Measurements from ENCODE around the gene TEX2. TPM values are rescaled to one million over a fixed set of nuclear protein-coding genes. Genes with fewer than 3 reads are reported as not detected.

Gene TEX2
- total RNA-seq, 1 donor from 2014 or later, result 77.0 TPM

- DNase-seq (ENCODE audit: low spot score), result no peak
Measured at GRCh38 chr17:64162554-64162953, 100.5 kb downstream of the TEX2 start.

GRCh38 chr17:64161380-64162176, 101.5 kb downstream of the TEX2 start:
- DNase-seq (ENCODE audit: low spot score), result no peak

- DNase-seq (ENCODE audit: low spot score), result no peak
Measured at GRCh38 chr17:64160378-64160777, 102.7 kb downstream of the TEX2 start.

GRCh38 chr17:64158831-64159590, 104.0 kb downstream of the TEX2 start:
- DNase-seq (ENCODE audit: low spot score), result no peak

- DNase-seq (ENCODE audit: low spot score), result no peak
Measured at GRCh38 chr17:64158406-64158805, 104.7 kb downstream of the TEX2 start.

GRCh38 chr17:64157669-64158180, 105.3 kb downstream of the TEX2 start:
- DNase-seq (ENCODE audit: low spot score), result no peak

GRCh38 chr17:64156670-64157069, 106.4 kb downstream of the TEX2 start:
- no peak for DNase-seq (ENCODE audit: low spot score)

- DNase-seq (ENCODE audit: low spot score), result no peak
Measured at GRCh38 chr17:64155751-64156544, 107.1 kb downstream of the TEX2 start.

GRCh38 chr17:64155129-64155528, 107.9 kb downstream of the TEX2 start:
- no peak for DNase-seq (ENCODE audit: low spot score)

GRCh38 chr17:64154717-64155116, 108.3 kb downstream of the TEX2 start:
- no peak for DNase-seq (ENCODE audit: low spot score)

GRCh38 chr17:64154313-64154695, 108.8 kb downstream of the TEX2 start:
- DNase-seq (ENCODE audit: low spot score), result no peak

GRCh38 chr17:64153565-64154312, 109.3 kb downstream of the TEX2 start:
- no peak for DNase-seq (ENCODE audit: low spot score)

- no peak for DNase-seq (ENCODE audit: low spot score)
Measured at GRCh38 chr17:64152428-64153125, 110.5 kb downstream of the TEX2 start.

GRCh38 chr17:64151016-64151368, 112.1 kb downstream of the TEX2 start:
- no peak for DNase-seq (ENCODE audit: low spot score)

GRCh38 chr17:64150237-64151015, 112.6 kb downstream of the TEX2 start:
- no peak for DNase-seq (ENCODE audit: low spot score)

GRCh38 chr17:64149196-64149595, 113.9 kb downstream of the TEX2 start:
- no peak for DNase-seq (ENCODE audit: low spot score)

GRCh38 chr17:64148699-64149098, 114.4 kb downstream of the TEX2 start:
- no peak for DNase-seq (ENCODE audit: low spot score)

- no peak for DNase-seq (ENCODE audit: low spot score)
Measured at GRCh38 chr17:64148017-64148631, 114.9 kb downstream of the TEX2 start.

All from mesenteric fat pad (tissue), 1 donor.